Stimulated activated CD4-positive, alpha-beta T cell treated with anti-CD3 and anti-CD28 coated beads, Interleukin-4, amount 100 ng/mL, for 48 hours (primary cell): ENCODE data around the gene WNT4.

Source experiments
- DNase-seq, 2 donors: peaks; one replicate each; pipeline ENCODE4 v3.0.0-alpha.2; 2020; ENCODE audit warnings: low read depth in 2 of 2

The WNT4 gene

GRCh38 chr1:22110016-22110415, 32.9 kb downstream of the WNT4 start:
- DNase-seq: no peak

DNA sequence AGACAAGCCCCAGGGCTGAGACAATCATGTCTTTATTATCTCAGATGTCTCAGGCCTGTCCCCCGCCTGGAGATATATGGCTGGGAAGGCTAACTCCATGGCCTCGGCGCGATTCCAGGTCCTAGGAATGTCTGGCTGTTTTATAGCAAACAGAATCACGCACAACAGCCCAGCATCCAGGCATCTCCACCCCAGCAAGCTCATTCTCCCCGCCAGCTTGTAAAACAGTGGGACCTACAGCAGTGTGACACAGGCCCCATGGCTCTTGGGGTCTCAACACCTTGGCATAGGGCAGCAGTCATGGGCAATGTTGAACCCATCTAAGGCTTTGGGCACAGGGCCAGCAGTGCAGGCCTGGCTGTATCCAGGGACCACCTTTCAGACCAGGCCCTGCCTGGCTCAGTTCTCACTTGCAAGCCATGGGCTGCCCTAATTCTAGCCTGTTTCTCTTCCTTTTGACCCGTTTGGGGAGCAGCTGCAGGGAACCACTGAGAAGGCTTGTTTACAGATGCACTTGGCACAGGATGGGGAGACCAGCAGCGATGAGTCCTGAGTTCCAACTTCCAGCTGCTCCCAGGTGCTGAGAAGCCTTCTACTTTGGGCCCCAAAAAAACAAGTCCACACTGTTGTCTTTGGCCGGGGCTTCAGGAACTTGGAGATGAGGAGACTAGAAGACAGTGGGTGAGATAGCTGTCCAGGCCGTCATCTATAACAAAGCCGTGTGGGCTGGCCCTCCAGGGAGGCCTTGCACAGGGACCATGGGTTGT, 34.4 kb downstream of the WNT4 start:
- no peak for DNase-seq

- no peak for DNase-seq
These were observed 35.8 kb downstream of the WNT4 start for GRCh38 chr1:22107126-22107525.

DNA sequence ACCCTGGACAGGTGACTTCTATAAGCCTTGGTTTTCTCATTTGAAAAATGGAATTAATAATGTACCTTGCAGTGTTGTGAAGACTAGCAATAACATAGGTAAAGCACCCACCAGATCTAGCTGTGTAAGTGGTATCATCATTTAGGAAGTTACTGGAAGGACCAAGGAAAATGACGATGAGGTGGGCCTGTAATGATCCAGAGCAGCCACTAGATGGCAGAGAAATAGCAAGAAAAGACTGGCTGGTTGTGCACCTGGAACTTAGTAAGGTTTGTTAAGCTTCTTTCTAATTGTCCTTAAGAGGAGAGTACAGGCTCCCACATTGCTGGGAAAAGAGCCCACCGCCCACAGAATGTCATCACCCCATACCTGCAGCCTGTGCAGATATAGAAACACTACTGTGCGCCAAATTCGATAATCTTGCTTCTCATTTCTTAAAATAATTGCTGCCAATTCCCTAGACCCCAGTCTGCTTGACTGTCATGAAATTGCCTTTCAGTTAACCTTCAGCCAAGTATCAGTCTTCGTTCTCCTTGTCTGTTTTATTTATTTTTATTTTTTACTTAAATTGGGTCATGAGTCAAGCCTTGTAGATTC, 37.2 kb downstream of the WNT4 start:
- no peak for DNase-seq

DNA sequence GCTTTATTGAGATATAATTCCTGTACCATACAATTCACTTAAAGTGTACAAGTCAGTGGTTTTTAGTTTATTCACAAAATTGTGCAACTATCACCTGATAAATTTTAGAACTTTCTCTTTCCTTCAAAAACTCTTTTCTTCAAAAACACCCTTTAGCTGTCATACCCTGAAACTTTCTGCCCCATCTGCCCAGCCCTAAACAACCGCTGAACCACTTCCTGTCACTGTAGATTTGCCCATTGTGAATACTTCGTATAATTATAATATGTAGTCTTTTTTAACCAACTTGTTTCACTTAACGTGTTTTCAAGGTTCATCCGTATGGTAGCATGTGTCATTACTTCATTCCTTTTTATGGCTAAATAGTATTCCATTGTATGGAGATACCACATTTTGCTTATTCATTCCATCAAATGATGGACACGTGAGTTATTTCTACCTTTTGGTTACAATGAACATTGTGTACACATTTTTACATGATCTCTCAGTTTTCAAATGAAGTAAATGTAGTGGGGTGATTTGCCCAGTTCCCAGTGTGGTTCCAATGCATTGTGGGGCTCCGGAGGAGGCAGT, 37.9 kb downstream of the WNT4 start:
- no peak for DNase-seq

DNA sequence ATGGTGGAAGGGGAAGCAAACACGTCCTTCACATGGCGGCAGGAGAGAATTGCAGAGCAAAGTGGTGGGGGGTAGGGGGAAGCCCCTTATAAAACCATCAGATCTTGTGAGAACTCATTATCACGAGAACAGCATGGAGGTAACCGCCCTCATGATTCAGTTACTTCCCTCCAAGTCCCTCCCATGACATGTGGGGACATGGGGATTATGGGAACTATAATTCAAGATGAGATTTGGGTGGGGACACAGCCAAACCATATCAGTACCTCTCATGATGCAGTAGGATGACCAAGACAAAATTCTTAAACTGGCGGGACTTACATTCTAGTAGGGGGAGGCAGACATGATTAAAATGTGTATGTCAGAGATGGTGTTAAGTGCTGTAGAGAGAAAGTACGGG, 38.8 kb downstream of the WNT4 start:
- DNase-seq: no peak

DNA sequence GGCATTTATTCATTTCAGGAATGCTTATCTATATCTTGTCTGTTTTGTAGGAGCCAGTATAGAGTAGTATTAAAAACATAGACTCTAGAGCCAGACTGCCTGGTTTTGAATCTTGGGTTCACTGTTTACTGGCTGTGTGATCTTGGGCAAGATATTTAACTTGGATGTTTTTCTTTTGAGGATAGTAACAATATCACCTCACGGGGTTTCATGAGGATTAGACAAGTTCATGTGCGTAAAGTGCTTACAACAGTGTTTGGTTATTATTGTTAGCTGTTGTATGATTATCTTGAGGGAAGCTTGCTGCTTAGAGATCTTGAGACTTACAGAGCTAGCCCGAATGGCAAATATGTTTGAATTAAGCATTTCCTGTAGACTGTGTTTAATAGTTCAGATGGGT, 40.2 kb downstream of the WNT4 start:
- no peak for DNase-seq

GRCh38 chr1:22101995-22102394, 40.9 kb downstream of the WNT4 start:
- no peak for DNase-seq

- no peak for DNase-seq
These were observed 41.7 kb downstream of the WNT4 start for GRCh38 chr1:22101199-22101598.

DNA sequence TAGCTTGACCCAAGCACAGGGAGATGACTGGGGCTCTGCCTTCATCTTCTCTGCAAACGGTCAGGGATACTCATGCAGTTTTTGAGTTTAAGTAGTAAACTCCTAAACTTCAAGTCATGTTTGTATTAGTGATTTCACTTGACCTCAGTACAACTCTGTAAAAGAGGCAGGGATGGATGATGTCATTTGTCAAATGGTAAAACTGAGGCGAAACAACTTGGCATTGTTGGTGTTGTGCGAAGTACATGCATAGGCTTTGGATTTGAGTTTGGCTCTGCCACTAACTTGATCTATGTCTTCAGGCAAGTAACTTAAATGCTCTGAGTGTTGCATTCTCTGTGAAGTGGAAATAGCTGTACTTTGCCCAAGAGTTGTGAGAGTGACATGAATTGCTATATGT, 42.7 kb downstream of the WNT4 start:
- DNase-seq: no peak

- no peak for DNase-seq
These were observed 44.1 kb downstream of the WNT4 start for GRCh38 chr1:22098752-22099151.

DNA sequence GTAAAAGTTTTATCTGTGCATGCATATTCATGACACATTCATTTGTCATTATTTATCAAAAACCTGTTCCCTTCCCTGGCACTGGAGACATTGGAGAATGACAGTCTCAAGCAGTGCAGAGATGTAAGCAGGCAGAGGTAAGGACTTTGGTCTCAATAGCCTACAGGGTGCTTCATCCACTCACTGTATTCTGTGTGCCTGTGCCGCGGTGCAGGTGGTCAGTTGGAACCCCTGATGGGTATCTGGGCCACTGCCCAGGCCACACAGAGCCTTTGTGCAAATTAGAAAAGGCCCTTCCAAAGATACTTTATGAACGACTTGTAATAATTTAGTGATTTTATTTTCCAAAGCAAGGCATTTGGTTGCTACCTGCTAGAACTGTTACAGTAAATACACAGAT, 46.4 kb downstream of the WNT4 start:
- no peak for DNase-seq

- DNase-seq: no peak
These were observed 46.9 kb downstream of the WNT4 start for GRCh38 chr1:22096036-22096435.

DNA sequence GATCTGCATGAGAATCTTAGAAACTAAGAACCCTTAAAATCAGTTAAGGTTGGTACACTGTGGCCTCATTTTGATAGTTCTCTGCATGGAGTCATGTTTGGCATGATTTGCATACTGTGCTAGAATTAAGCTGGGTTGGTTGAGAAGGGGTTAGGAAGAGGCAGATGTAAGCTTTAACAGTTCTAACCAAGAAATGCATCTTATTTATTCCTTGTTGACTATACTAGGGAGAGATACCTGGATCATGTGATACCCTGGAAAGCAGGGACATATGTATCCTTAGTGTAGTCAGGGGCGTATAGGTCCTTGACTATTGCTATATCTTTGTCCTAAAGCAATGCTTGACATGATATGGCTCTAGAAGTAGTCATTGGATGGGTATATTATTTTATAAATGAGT, 49.4 kb downstream of the WNT4 start:
- DNase-seq: no peak

GRCh38 chr1:22092026-22092768, 50.7 kb downstream of the WNT4 start:
- peak in 1 of 2 donors; percentile 32 for DNase-seq

DNA sequence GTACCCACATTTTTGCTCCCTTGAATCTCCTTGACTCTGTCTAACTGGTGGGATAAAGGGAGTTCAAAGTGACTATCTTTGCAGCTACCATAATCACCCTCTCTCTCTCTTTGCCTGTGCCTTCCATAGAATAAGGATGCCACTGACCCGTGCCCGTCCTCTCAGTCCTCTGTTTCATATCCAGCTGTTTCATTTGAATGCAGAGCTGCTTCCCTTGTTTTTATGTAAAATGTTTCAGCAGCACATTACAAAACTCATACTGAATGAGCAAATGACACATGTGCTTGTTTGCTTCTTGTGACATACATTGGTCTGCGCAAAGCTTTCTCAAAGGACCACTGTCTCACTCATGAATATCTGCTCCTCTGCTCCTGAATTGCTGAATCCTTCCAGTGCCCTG, 52.0 kb downstream of the WNT4 start:
- no peak for DNase-seq

GRCh38 chr1:22089787-22090186, 53.1 kb downstream of the WNT4 start:
- DNase-seq: no peak

- no peak for DNase-seq
These were observed 53.7 kb downstream of the WNT4 start for GRCh38 chr1:22089134-22089571.

- no peak for DNase-seq
These were observed 54.6 kb downstream of the WNT4 start for GRCh38 chr1:22088331-22088730.

- DNase-seq: no peak
These were observed 62.7 kb downstream of the WNT4 start for GRCh38 chr1:22080191-22080590.

DNA sequence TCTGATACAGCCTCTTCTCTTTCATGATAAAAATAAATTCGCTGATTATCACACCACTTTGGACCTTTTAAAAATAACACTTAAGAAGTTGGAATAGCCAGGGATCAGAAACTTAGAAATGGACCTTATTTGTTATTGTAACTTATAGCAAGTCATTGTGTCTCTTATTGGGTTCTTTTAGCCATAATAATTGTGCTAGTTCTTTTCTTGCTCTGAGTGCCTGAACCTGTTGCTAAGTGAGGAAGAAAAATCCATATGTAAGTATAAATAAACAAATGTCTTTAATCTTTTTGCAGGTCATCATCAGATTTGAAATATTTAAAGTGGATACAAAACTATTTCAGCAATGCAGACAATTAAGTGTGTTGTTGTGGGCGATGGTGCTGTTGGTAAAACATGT, 64.8 kb downstream of the WNT4 start:
- no peak for DNase-seq

DNA sequence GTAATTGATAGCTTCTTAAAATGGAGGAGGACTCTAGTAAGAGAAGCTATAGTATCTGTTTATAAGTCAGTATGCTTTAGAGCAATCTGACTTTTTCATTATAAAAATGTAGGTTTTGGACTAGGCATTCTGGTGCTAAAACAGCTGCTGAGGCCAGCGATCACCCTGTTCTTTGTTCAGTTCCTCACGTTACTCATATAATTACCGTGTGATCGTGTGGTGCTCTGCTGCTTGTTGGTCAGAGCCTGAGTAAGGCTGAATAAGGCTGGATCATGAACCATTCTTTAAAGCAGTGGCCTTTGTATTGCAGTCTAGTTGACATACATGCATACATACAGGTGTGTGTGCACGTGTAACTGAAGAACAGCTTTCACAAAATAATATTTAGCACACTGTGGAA, 65.2 kb downstream of the WNT4 start:
- DNase-seq: no peak

DNA sequence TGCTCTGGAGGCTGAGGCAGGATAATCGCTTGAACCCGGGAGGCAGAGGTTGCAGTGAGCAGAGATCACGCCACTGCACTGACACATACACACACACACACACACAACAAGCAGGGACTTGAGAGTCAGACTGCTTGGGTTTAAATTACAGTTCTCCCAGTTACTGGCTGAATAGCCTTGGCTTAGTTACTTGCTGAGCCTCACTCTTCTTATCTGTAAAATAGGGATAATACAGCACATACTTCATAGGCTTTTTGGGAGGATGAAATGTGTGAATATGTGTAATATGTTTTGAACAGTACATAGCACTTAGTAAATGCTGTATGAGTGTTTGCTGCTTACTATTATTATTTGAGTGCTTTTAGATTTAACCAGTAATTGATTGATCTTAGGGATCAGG, 66.6 kb downstream of the WNT4 start:
- DNase-seq: no peak
